Tibial nerve (tissue), 4 donors: Measurements from ENCODE around the gene PREX1.

ENCODE experiments used
- CTCF ChIP-seq, 5 experiments: fragments of 200-600 bp in 3 of 5; fragments of 450-650 bp in 2 of 5; sonication (generic) in 3 of 5; IDR thresholded peaks; one replicate each; pipeline ENCODE4 v1.5.1; 2016 to 2019; ENCODE audit warnings: antibody characterized with exemption in 5 of 5, mild to moderate bottlenecking in 3 of 5, moderate library complexity in 2 of 5
- EP300 ChIP-seq, 2 donors: sonication (generic); formaldehyde crosslinking; IDR thresholded peaks; one replicate each; pipeline ENCODE4 v1.6.1; 2017; ENCODE audit warnings: antibody characterized with exemption in 2 of 2, mild to moderate bottlenecking in 1 of 2

GRCh38 chr20:48674461-48674860 is 153.3 kb downstream of the PREX1 start:
- TF ChIP-seq EP300 (IDR thresholded peaks at IDR 0.05) (no peak), CTCF (IDR thresholded peaks at IDR 0.05) (no peak)
